Bronchial epithelial cell (primary cell): ENCODE measurements around the gene MAP1A. TPM values are rescaled to one million over a fixed set of nuclear protein-coding genes. Genes with fewer than 3 reads are reported as not detected.

Experiments
- DNase-seq: peaks from one replicate; pipeline ENCODE4 v3.0.0-alpha.2; 2010; ENCODE audit warnings: low read depth
- FAIRE-seq: peaks from 2 replicates; lab custom pipeline; 2011; peaks lifted over from hg19 to GRCh38; lab: Jason Lieb, UNC
- H3K27me3 ChIP-seq: 2 replicates; pipeline ENCODE4 v1.5.1; 2011; ENCODE audit warnings: low read length; ENCODE audit not compliant: control insufficient read depth, insufficient read depth
- H3K36me3 ChIP-seq: 2 replicates; pipeline ENCODE4 v1.5.1; 2011; ENCODE audit warnings: low read length; ENCODE audit not compliant: control insufficient read depth, insufficient read depth
- H3K4me3 ChIP-seq: 2 replicates; pipeline ENCODE4 v1.5.1; 2011; ENCODE audit warnings: mild to moderate bottlenecking, low read depth, low read length, control low read depth
- total RNA-seq: library from RNA; depleted of rRNA; stranded (reverse); fragments of >200 nt; gene quantifications from 2 replicates; pipeline ENCODE4 v1.2.1, GENCODE V29; 2014
- TF ChIP-seq, protein P1 (sequence below): IDR thresholded peaks from 2 replicates; pipeline ENCODE4 v1.5.1; 2011; ENCODE audit warnings: mild to moderate bottlenecking, moderate library complexity, low read length, control low read depth, inconsistent platforms; ENCODE audit not compliant: insufficient read depth, severe bottlenecking

Gene MAP1A
- total RNA-seq, 1 donor from 2014 or later, result 0.26 TPM

- TF ChIP-seq, protein P1, sequence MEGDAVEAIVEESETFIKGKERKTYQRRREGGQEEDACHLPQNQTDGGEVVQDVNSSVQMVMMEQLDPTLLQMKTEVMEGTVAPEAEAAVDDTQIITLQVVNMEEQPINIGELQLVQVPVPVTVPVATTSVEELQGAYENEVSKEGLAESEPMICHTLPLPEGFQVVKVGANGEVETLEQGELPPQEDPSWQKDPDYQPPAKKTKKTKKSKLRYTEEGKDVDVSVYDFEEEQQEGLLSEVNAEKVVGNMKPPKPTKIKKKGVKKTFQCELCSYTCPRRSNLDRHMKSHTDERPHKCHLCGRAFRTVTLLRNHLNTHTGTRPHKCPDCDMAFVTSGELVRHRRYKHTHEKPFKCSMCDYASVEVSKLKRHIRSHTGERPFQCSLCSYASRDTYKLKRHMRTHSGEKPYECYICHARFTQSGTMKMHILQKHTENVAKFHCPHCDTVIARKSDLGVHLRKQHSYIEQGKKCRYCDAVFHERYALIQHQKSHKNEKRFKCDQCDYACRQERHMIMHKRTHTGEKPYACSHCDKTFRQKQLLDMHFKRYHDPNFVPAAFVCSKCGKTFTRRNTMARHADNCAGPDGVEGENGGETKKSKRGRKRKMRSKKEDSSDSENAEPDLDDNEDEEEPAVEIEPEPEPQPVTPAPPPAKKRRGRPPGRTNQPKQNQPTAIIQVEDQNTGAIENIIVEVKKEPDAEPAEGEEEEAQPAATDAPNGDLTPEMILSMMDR, result no peak
- FAIRE-seq (no peak), DNase-seq (no peak)
- Histone ChIP-seq H3K27me3 (peaks cover 5% of the 10 kb centered on the region), H3K4me3 (no peak overlapping the region), H3K36me3 (no peaks in the 10 kb centered on the region)
Observed at GRCh38 chr15:43524254-43524845, 6.9 kb downstream of the MAP1A start.

GRCh38 chr15:43525131-43525530, 7.7 kb downstream of the MAP1A start:
- H3K36me3 ChIP-seq, result no peaks in the 10 kb centered on the region
- DNase-seq (peak; percentile 50), FAIRE-seq (peak; percentile 75)
- no peak overlapping the region for H3K4me3 ChIP-seq
- TF ChIP-seq, protein P1, result no peak
- H3K27me3 ChIP-seq, result peaks cover 4% of the 10 kb centered on the region

DNA sequence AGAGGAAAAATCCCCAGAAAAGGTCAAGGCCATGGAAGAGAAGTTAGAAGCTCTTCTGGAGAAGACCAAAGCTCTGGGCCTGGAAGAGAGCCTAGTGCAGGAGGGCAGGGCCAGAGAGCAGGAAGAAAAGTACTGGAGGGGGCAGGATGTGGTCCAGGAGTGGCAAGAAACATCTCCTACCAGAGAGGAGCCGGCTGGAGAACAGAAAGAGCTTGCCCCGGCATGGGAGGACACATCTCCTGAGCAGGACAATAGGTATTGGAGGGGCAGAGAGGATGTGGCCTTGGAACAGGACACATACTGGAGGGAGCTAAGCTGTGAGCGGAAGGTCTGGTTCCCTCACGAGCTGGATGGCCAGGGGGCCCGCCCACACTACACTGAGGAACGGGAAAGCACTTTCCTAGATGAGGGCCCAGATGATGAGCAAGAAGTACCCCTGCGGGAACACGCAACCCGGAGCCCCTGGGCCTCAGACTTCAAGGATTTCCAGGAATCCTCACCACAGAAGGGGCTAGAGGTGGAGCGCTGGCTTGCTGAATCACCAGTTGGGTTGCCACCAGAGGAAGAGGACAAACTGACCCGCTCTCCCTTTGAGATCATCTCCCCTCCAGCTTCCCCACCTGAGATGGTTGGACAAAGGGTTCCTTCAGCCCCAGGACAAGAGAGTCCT, 9.0 kb downstream of the MAP1A start:
- no peak overlapping the region for H3K4me3 ChIP-seq
- H3K27me3 ChIP-seq, result peaks cover 3% of the 10 kb centered on the region
- no peaks in the 10 kb centered on the region for H3K36me3 ChIP-seq
- DNase-seq (no peak), FAIRE-seq (no peak)
- TF ChIP-seq, protein P1, result no peak

DNA sequence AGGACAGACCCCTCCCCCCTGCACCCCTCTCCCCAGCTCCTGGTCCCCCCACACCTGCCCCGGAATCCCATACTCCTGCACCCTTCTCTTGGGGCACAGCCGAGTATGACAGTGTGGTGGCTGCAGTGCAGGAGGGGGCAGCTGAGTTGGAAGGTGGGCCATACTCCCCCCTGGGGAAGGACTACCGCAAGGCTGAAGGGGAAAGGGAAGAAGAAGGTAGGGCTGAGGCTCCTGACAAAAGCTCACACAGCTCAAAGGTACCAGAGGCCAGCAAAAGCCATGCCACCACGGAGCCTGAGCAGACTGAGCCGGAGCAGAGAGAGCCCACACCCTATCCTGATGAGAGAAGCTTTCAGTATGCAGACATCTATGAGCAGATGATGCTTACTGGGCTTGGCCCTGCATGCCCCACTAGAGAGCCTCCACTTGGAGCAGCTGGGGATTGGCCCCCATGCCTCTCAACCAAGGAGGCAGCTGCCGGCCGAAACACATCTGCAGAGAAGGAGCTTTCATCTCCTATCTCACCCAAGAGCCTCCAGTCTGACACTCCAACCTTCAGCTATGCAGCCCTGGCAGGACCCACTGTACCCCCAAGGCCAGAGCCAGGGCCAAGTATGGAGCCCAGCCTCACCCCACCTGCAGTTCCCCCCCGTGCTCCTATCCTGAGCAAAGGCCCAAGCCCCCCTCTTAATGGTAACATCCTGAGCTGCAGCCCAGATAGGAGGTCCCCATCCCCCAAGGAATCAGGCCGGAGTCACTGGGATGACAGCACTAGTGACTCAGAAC, 9.8 kb downstream of the MAP1A start:
- H3K36me3 ChIP-seq, result no peaks in the 10 kb centered on the region
- FAIRE-seq (no peak), DNase-seq (no peak)
- peaks cover 3% of the 10 kb centered on the region for H3K27me3 ChIP-seq
- TF ChIP-seq, protein P1, result no peak
- no peak overlapping the region for H3K4me3 ChIP-seq

- no peak for FAIRE-seq
Observed at GRCh38 chr15:43527802-43528541, 10.6 kb downstream of the MAP1A start.

More at GRCh38 chr15:43527802-43528541, 10.6 kb downstream of the MAP1A start:
- Histone ChIP-seq H3K27me3 (peaks cover 3% of the 10 kb centered on the region), H3K36me3 (no peaks in the 10 kb centered on the region), H3K4me3 (no peak overlapping the region)
- TF ChIP-seq, protein P1, result no peak
- DNase-seq, result no peak
